K562 (cell line): Measurements from ENCODE around the gene SPAG7. TPM values are rescaled to one million over a fixed set of nuclear protein-coding genes. Genes with fewer than 3 reads are reported as not detected.
A peak's percentile ranks its signal among the peaks of the same experiment; 100 is the strongest.

Experiments
- ATAC-seq: fragments of 200-7000 bp; cut with Tn5 transposase; 3 replicates; pipeline ENCODE4 v1.9.1; 2020; ENCODE audit warnings: moderate library complexity
- BruUV-seq: library from RNA; stranded (reverse); fragments of 400-500 nt; replicated peaks from 2 replicates; lab custom pipeline; 2021; lab: Mats Ljungman, UMichigan
- CTCF ChIA-PET: fragments of 300-600 bp; formaldehyde crosslinking; extraction: SDS; loops from one replicate; lab custom pipeline; 2021; ENCODE audit warnings: low intra/inter-chr PET ratio; lab: Yijun Ruan, JAX
- POLR2A ChIA-PET: fragments of 300-600, 350-650 bp; sonication (Branson Sonifier 250); formaldehyde crosslinking; extraction: SDS; loops from one replicate; lab custom pipeline; 2021; ENCODE audit warnings: antibody characterized with exemption, inconsistent platforms; lab: Yijun Ruan, JAX
- DNase-seq, 4 experiments: peaks; one replicate each; pipeline versions ENCODE4 v3.0.0 to v3.0.0-alpha.2; 2011 to 2018; ENCODE audit warnings: low spot score in 3 of 4, mixed read lengths in 3 of 4; ENCODE audit errors: extremely low read depth in 1 of 4
- FAIRE-seq: peaks from 2 replicates; lab custom pipeline; 2011; peaks lifted over from hg19 to GRCh38; lab: Jason Lieb, UNC
- H2AFZ ChIP-seq: 2 replicates; pipeline ENCODE4 v1.6.0; 2011; ENCODE audit warnings: low read depth, low read length, control low read depth, inconsistent platforms
- H3K27ac ChIP-seq: fragments of 200-600 bp; 3 replicates; pipeline ENCODE4 v1.8.0; 2011; ENCODE audit warnings: low read depth, mild to moderate bottlenecking, control low read depth, inconsistent platforms, low read length, moderate library complexity, mixed read lengths; ENCODE audit errors: extremely low read depth
- H3K27me3 ChIP-seq, 2 experiments: fragments of 300-600 bp in 1 of 2; 2 replicates in 1 of 2; 3 replicates in 1 of 2; pipeline versions ENCODE4 v1.6.0 to v1.8.0; 2011; ENCODE audit warnings: inconsistent platforms in 2 of 2, low read length in 2 of 2, mild to moderate bottlenecking in 1 of 2, mixed read lengths in 1 of 2, moderate library complexity in 1 of 2; ENCODE audit not compliant: control insufficient read depth in 2 of 2, insufficient read depth in 2 of 2
- H3K36me3 ChIP-seq: fragments of 300-600 bp; 3 replicates; pipeline ENCODE4 v1.8.0; 2011; ENCODE audit warnings: mild to moderate bottlenecking, low read length, inconsistent platforms; ENCODE audit not compliant: control insufficient read depth, insufficient read depth
- H3K4me1 ChIP-seq, 2 experiments: fragments of 200-600 bp in 1 of 2; replicated peaks in 1 of 2; 2 replicates in 1 of 2; 3 replicates in 1 of 2; pipeline versions ENCODE4 v1.5.1 to v1.8.0; 2011; ENCODE audit warnings: inconsistent platforms in 2 of 2, low read length in 2 of 2, mild to moderate bottlenecking in 1 of 2, mixed read lengths in 1 of 2, moderate library complexity in 1 of 2; ENCODE audit not compliant: control insufficient read depth in 2 of 2, insufficient read depth in 2 of 2
- H3K4me2 ChIP-seq: 2 replicates; pipeline ENCODE4 v1.6.1; 2011; ENCODE audit warnings: low read length, control low read depth, inconsistent platforms, mixed read lengths; ENCODE audit not compliant: insufficient read depth
- H3K4me3 ChIP-seq: fragments of 200-600 bp; sonication (generic), shearing (Covaris generic); 2 replicates; pipeline ENCODE4 v1.5.1; 2016; ENCODE audit warnings: control low read depth, inconsistent platforms
- H3K79me2 ChIP-seq: fragments of 200-600 bp; 3 replicates; pipeline ENCODE4 v1.8.0; 2011; ENCODE audit warnings: low read length, inconsistent platforms; ENCODE audit not compliant: control insufficient read depth, insufficient read depth
- H3K9ac ChIP-seq, 2 experiments: 2 replicates each; pipeline versions ENCODE4 v1.6.0 to v1.6.1; 2011; ENCODE audit warnings: low read depth in 2 of 2, low read length in 2 of 2, control low read depth in 1 of 2, inconsistent platforms in 1 of 2, mild to moderate bottlenecking in 1 of 2, mixed read lengths in 1 of 2; ENCODE audit not compliant: insufficient read depth in 1 of 2
- H3K9me1 ChIP-seq: one replicate; pipeline ENCODE4 v1.6.0; 2011; ENCODE audit warnings: inconsistent platforms, mild to moderate bottlenecking, low read length, moderate library complexity; ENCODE audit not compliant: control insufficient read depth, insufficient read depth
- H3K9me3 ChIP-seq: replicated peaks from 2 replicates; pipeline ENCODE4 v1.5.1; 2011; ENCODE audit warnings: low read depth, low read length, inconsistent platforms; ENCODE audit not compliant: control insufficient read depth, insufficient read depth
- H4K20me1 ChIP-seq: replicated peaks from 2 replicates; pipeline ENCODE4 v1.6.1; 2011; ENCODE audit warnings: low read length, inconsistent platforms, mixed read lengths; ENCODE audit not compliant: control insufficient read depth, insufficient read depth
- AFF1 ChIP-seq, 2 experiments: fragments of 450-650 bp; IDR thresholded peaks; 2 replicates each; pipeline ENCODE4 v1.6.1; 2018; ENCODE audit warnings: mild to moderate bottlenecking in 2 of 2, low read depth in 1 of 2; ENCODE audit not compliant: partially characterized antibody in 2 of 2
- BRCA1 ChIP-seq, 2 experiments: fragments of 450-650 bp in 1 of 2; sonication (generic) in 1 of 2; formaldehyde crosslinking in 1 of 2; IDR thresholded peaks; 2 replicates each; pipeline versions ENCODE4 v1.5.0 to v1.6.1; 2017 to 2020; ENCODE audit warnings: mild to moderate bottlenecking in 1 of 2, missing genetic modification reagents in 1 of 2
- ILK ChIP-seq: fragments of 450-650 bp; IDR thresholded peaks from 2 replicates; pipeline ENCODE4 v1.6.1; 2016; ENCODE audit warnings: missing genetic modification characterization, low read depth, mild to moderate bottlenecking, missing compliant biosample characterization, moderate library complexity, borderline replicate concordance
- POU5F1 ChIP-seq: fragments of 150-350 bp; IDR thresholded peaks from 2 replicates; pipeline ENCODE4 v1.6.1; 2014; ENCODE audit warnings: borderline replicate concordance, low read length, low read depth, mild to moderate bottlenecking; ENCODE audit not compliant: partially characterized antibody
- SIN3B ChIP-seq: fragments of 450-650 bp; IDR thresholded peaks from 2 replicates; pipeline ENCODE4 v1.6.1; 2017; ENCODE audit warnings: low read depth, mild to moderate bottlenecking, moderate library complexity
- ZNF134 ChIP-seq: fragments of 250-450 bp; sonication (Bioruptor Pico); conservative IDR thresholded peaks from 2 replicates; pipeline ENCODE4 v1.4.0; 2020
- WGBS: fragments of 100-300 bp; shearing (Covaris generic); methylation state at CpG from one replicate; pipeline ENCODE4 v1.1.6; 2016; ENCODE audit warnings: low coverage, mixed read lengths; ENCODE audit not compliant: insufficient coverage; ENCODE audit errors: missing lambda C conversion rate; 5-methylcytosine and 5-hydroxymethylcytosine counted together
- in situ Hi-C: fragments of 300-500 bp; cut with MboI; formaldehyde crosslinking; loops from 4 replicates; pipeline ENCODE4 v1.15.0; 2018; ENCODE audit warnings: inconsistent platforms, mixed read lengths
- intact Hi-C: fragments of 100-400 bp; cut with micrococcal nuclease; formaldehyde crosslinking; loops from 2 replicates; pipeline ENCODE4 v1.14.2; 2022
- polyA plus RNA-seq, 8 experiments: library from polyadenylated mRNA; depleted of rRNA in 4 of 8; stranded (reverse) in 5 of 8; unstranded in 3 of 8; fragments of >200 nt; fragmentation: Nextera tagmentation in 2 of 8; fragmentation: Illumina TruSeq in 1 of 8; extraction: Ambion mirVana in 2 of 8; extraction: Trizol in 1 of 8; gene quantifications; 2 replicates each; pipeline versions ENCODE4 v1.2.1 to v1.2.3, GENCODE V29; 2011 to 2014; ENCODE audit warnings: inconsistent platforms in 1 of 8, missing spikeins in 1 of 8
- total RNA-seq, 7 experiments: library from RNA; depleted of rRNA in 6 of 7; stranded (reverse); fragments of >200 nt in 6 of 7; fragmentation: Illumina TruSeq in 2 of 7; extraction: Trizol in 2 of 7; gene quantifications; 2 replicates each; pipeline versions ENCODE4 v1.2.1 to v1.2.3, GENCODE V29; 2011 to 2021; ENCODE audit warnings: low replicate concordance in 1 of 7
- TF ChIP-seq, protein P1 (sequence below): fragments of 250-450 bp; sonication (Bioruptor Pico); IDR thresholded peaks from 2 replicates; pipeline ENCODE4 v1.4.0; 2020; ENCODE audit warnings: mild to moderate bottlenecking

Gene SPAG7
- total and polyA plus RNA-seq, 9 of the 15 experiments (the other 6 are each of a cell fraction or from before 2014, with no cell fraction given) = 5.6 to 53.5 (median 36.3) TPM

- intact Hi-C loops = no loop called here
- BruUV-seq = TSS peak; percentile 21
- Histone ChIP-seq H3K9me1 (no peaks in the 10 kb centered on the region), H3K4me3 (peak overlapping the region; percentile 96), H3K36me3 (peaks cover 52% of the 10 kb centered on the region), H3K4me2 (peak overlapping the region; percentile 96), H3K79me2 (peaks cover 53% of the 10 kb centered on the region), H3K9me3 (no peaks in the 10 kb centered on the region), H4K20me1 (no peaks in the 10 kb centered on the region), H3K27me3 (no peaks in the 10 kb centered on the region), H3K4me1 (peaks cover 13 to 32% of the 10 kb centered on the region in 2 experiments; a peak in 4 of 5 replicates), H3K9ac (peak overlapping the region; percentile 95 to 98), H3K27ac (peak overlapping the region; percentile 90), H2AFZ (peak overlapping the region; percentile 64)
- FAIRE-seq (no peak), ATAC-seq (peak; percentile 1; the same call in 2 of the 3 replicates), DNase-seq (peak in 2 of 4 experiments; percentile 7 to 25)
- ChIA-PET CTCF (no interaction called here), POLR2A (interaction anchor here (0.6 to 1.6 kb wide), 5 partner anchors 11 to 63 kb away, joined by 3 to 20 read pairs (median 3); partner anchors contain the start of genes ENO3 and PFN1)
- 49% methylated on average over 16 of the region's 19 CpGs for WGBS
- in situ Hi-C loops = no loop called here
- no peak for TF ChIP-seq AFF1 (IDR thresholded peaks at IDR 0.05; ENCODE audit: low read depth in 1 of 2, partially characterized antibody in 2 of 2)
- TF ChIP-seq, protein P1, sequence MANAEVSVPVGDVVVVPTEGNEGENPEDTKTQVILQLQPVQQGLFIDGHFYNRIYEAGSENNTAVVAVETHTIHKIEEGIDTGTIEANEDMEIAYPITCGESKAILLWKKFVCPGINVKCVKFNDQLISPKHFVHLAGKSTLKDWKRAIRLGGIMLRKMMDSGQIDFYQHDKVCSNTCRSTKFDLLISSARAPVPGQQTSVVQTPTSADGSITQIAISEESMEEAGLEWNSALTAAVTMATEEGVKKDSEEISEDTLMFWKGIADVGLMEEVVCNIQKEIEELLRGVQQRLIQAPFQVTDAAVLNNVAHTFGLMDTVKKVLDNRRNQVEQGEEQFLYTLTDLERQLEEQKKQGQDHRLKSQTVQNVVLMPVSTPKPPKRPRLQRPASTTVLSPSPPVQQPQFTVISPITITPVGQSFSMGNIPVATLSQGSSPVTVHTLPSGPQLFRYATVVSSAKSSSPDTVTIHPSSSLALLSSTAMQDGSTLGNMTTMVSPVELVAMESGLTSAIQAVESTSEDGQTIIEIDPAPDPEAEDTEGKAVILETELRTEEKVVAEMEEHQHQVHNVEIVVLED (CRISPR knock-in tag) = no peak
- no peak for TF ChIP-seq ZNF134 (CRISPR knock-in tag)
- TF ChIP-seq SIN3B = no peak
- TF ChIP-seq BRCA1 (IDR thresholded peaks at IDR 0.05) = no peak
- no peak for TF ChIP-seq BRCA1 (CRISPR knock-in tag; IDR thresholded peaks at IDR 0.05)
- no peak for TF ChIP-seq ILK
- TF ChIP-seq POU5F1 = no peak
Measured at GRCh38 chr17:4938688-4939545, 28.7 kb downstream of the SPAG7 start.
